Measurements from ENCODE around the gene CYP1B1. TPM values are rescaled to one million over a fixed set of nuclear protein-coding genes. Genes with fewer than 3 reads are reported as not detected.

CYP1B1 gene
- total and polyA plus RNA-seq, 2 donors: 14.4 to 40.8 TPM

DNA sequence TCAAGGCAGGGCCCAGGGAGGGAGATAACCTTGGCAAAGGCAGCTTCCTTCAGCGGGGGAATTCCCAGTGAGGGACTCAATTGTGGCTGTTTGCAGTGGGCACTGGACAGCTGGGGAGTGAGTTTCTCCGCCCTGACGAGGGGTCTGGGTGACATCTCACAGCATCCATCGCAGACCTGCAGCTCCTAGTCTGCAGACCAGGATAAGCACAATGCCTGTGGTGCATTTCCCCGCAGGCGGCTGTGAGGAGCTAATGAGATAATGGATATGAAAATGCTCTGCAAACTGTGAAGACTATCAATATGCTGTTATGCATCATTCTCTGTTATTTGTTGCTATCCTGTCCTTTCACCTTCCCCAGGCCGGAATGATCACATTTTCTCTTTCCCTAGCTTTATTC lies 30.0 kb upstream of the CYP1B1 start:
- peaks cover 0 to 4% of the 10 kb centered on the region in 2 donors for H3K27me3 ChIP-seq (ENCODE audit: control insufficient read depth in 2 of 2, insufficient read depth in 1 of 2, low read length in 1 of 2)
- H3K4me3 ChIP-seq (ENCODE audit: low read length in 2 of 2): no peak overlapping the region
- no peaks in the 10 kb centered on the region for H3K9me3 ChIP-seq (ENCODE audit: control insufficient read depth in 2 of 2, insufficient read depth in 1 of 2, low read length in 1 of 2)
- DNase-seq (ENCODE audit: low read depth in 6 of 9, low spot score in 9 of 9): no peak
- no peaks in the 10 kb centered on the region for H3K4me1 ChIP-seq (ENCODE audit: control insufficient read depth in 2 of 2, insufficient read depth in 2 of 2, low read length in 2 of 2)
- WGBS: 95% methylated on average over 7 of the region's 7 CpGs
- H3K27ac ChIP-seq (ENCODE audit: low read depth in 1 of 2, low read length in 1 of 2): no peak overlapping the region
- no peaks in the 10 kb centered on the region for H3K36me3 ChIP-seq (ENCODE audit: control insufficient read depth in 2 of 2, insufficient read depth in 2 of 2, low read length in 1 of 2)

DNA sequence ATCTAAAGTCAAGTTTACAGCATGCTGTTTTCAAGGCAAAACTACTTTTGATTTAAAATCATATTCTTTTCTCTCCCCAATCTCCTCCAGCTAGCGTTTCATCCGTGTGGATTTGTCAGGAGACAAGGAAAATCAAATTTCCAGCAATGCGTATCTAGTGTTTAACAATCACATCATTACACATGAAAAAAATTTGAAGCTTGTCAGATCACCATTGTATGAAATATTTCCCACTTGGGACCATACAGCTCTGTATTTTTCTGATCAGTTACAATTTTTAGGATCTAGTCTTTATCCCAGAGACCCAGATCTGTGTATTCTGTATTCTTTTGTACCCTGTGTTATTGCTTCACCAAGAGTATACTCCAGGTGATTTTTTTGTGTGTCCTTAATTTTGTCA lies 28.6 kb upstream of the CYP1B1 start:
- 97% methylated on average over 3 of the region's 3 CpGs for WGBS
- Histone ChIP-seq H3K27me3 (ENCODE audit: control insufficient read depth in 2 of 2, insufficient read depth in 1 of 2, low read length in 1 of 2) (peaks cover 4 to 18% of the 10 kb centered on the region in 2 donors), H3K4me1 (ENCODE audit: control insufficient read depth in 2 of 2, insufficient read depth in 2 of 2, low read length in 2 of 2) (no peaks in the 10 kb centered on the region), H3K4me3 (ENCODE audit: low read length in 2 of 2) (no peak overlapping the region), H3K9me3 (ENCODE audit: control insufficient read depth in 2 of 2, insufficient read depth in 1 of 2, low read length in 1 of 2) (no peaks in the 10 kb centered on the region), H3K36me3 (ENCODE audit: control insufficient read depth in 2 of 2, insufficient read depth in 2 of 2, low read length in 1 of 2) (no peaks in the 10 kb centered on the region), H3K27ac (ENCODE audit: low read depth in 1 of 2, low read length in 1 of 2) (no peak overlapping the region)
- DNase-seq (ENCODE audit: low read depth in 6 of 9, low spot score in 9 of 9): no peak

DNA sequence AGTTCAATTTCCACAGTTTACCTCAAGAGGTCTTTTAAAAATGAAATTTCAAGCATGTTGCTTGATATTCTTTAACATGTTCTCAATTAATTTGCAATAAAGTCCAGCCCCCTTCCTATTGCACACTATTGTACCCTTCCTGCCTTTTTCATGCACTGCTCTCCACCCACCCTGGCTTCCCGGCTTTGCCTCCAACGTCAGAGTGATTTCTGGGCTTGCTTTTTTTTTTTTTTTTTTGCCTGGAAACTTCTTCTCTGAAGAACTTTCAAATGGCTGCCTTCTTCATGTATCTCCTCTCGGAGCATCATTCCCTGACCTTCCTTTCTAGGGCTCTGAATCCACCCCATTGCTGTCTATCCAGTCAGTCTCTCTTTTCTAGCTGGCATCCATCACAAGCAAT lies 24.4 kb upstream of the CYP1B1 start:
- Histone ChIP-seq H3K27ac (ENCODE audit: low read depth in 1 of 2, low read length in 1 of 2) (peak overlapping the region in 1 of 2 donors; percentile 18), H3K27me3 (ENCODE audit: control insufficient read depth in 2 of 2, insufficient read depth in 1 of 2, low read length in 1 of 2) (peaks cover 20 to 56% of the 10 kb centered on the region in 2 donors), H3K9me3 (ENCODE audit: control insufficient read depth in 2 of 2, insufficient read depth in 1 of 2, low read length in 1 of 2) (no peaks in the 10 kb centered on the region)

DNA sequence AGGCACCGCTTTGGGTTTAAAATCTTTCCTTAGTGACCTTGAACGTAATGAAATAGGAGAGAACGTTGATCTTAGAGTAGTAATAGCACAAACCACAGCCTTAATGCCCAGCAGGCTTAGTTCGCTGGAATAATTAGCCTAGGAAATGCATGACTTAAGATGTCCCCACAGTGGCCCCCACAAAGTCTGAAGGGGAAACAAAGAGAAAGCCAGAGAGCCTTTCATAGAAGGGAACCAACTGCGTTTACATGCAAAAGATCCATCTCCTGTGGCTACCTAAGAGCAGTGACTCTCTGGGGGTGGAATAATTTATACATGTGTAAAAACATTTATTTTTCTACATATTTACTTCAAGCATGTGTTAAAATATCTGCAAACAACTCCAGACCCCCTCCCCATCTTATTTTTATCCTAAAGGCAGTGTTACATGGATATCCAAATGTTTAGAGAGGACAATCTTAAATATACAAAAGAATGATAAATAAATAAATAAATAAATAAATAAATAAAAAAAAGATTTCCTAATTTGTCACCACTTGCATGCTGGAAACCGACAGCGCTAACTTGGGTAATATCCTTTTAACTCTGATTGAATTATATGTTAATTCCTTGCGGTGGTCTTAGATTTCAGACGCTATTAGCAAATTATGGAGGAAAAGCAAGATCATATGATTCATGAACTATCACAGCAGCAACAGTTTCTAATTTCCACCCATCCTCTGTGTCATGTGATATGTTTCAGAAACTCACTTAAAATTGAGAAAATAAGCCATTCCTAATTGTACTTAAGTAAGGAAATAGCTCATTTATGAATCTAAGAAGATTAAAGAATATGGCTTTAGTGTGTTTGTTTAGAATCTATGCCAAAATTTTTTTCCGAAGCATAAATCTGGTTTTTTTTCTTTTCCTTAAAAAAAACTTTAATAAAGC lies 23.4 kb upstream of the CYP1B1 start:
- H3K27ac ChIP-seq (ENCODE audit: low read depth in 1 of 2, low read length in 1 of 2): peak overlapping the region in 1 of 2 donors; percentile 8
- WGBS: 39% methylated on average over 10 of the region's 10 CpGs
- H3K27me3 ChIP-seq (ENCODE audit: control insufficient read depth in 2 of 2, insufficient read depth in 1 of 2, low read length in 1 of 2): peaks cover 22 to 62% of the 10 kb centered on the region in 2 donors
- no peak for DNase-seq (ENCODE audit: low read depth in 6 of 9, low spot score in 9 of 9)
- no peak overlapping the region for H3K4me3 ChIP-seq (ENCODE audit: low read length in 2 of 2)
- H3K36me3 ChIP-seq (ENCODE audit: control insufficient read depth in 2 of 2, insufficient read depth in 2 of 2, low read length in 1 of 2): no peaks in the 10 kb centered on the region
- H3K4me1 ChIP-seq (ENCODE audit: control insufficient read depth in 2 of 2, insufficient read depth in 2 of 2, low read length in 2 of 2): peaks cover 0 to 4% of the 10 kb centered on the region in 2 donors
- H3K9me3 ChIP-seq (ENCODE audit: control insufficient read depth in 2 of 2, insufficient read depth in 1 of 2, low read length in 1 of 2): no peaks in the 10 kb centered on the region

More for the DNA sequence above, 24.4 kb upstream of the CYP1B1 start:
- no peaks in the 10 kb centered on the region for H3K36me3 ChIP-seq (ENCODE audit: control insufficient read depth in 2 of 2, insufficient read depth in 2 of 2, low read length in 1 of 2)
- no peak for DNase-seq (ENCODE audit: low read depth in 6 of 9, low spot score in 9 of 9)
- 63% methylated on average over 3 of the region's 3 CpGs for WGBS
- H3K4me3 ChIP-seq (ENCODE audit: low read length in 2 of 2): no peak overlapping the region
- H3K4me1 ChIP-seq (ENCODE audit: control insufficient read depth in 2 of 2, insufficient read depth in 2 of 2, low read length in 2 of 2): peaks cover 0 to 4% of the 10 kb centered on the region in 2 donors

DNA sequence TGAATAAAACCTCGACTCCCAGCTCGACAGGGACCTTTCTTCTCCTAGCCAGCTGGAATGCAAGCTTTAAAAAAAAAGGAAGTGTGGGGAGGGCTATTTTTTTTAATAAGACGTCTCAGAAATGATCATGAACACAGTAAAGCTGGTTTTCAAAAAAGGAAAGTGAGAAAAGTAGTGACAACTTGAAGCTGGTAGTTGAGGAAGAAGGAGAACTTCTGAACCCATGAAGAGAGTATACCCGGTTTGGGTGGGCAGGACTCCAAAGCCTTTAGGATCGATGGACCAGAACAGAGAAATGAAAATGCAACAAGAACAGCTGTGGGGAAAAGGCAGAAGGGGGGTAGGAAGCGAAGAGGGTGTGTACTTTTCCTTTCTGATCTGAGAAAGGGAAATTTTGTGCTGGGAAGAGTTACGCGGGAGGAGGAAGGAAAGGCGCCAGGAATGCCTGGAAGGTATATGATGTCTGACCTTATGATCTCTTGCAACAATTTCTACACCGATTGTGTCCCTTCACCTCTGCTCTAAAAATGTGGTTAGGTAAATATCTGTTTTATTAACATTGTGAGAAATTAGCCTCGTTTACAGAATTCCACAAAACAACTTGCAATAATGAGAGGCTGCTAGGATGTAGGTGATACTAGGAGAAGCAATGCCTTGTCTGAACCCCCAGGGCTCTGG lies 22.6 kb upstream of the CYP1B1 start:
- no peak for DNase-seq (ENCODE audit: low read depth in 6 of 9, low spot score in 9 of 9)
- H3K4me3 ChIP-seq (ENCODE audit: low read length in 2 of 2): no peak overlapping the region
- WGBS: 12% methylated on average over 11 of the region's 11 CpGs
- no peaks in the 10 kb centered on the region for H3K36me3 ChIP-seq (ENCODE audit: control insufficient read depth in 2 of 2, insufficient read depth in 2 of 2, low read length in 1 of 2)
- H3K4me1 ChIP-seq (ENCODE audit: control insufficient read depth in 2 of 2, insufficient read depth in 2 of 2, low read length in 2 of 2): peaks cover 0 to 4% of the 10 kb centered on the region in 2 donors
- H3K27me3 ChIP-seq (ENCODE audit: control insufficient read depth in 2 of 2, insufficient read depth in 1 of 2, low read length in 1 of 2): peaks cover 22 to 62% of the 10 kb centered on the region in 2 donors
- peak overlapping the region in 1 of 2 donors; percentile 61 for H3K27ac ChIP-seq (ENCODE audit: low read depth in 1 of 2, low read length in 1 of 2)
- no peaks in the 10 kb centered on the region for H3K9me3 ChIP-seq (ENCODE audit: control insufficient read depth in 2 of 2, insufficient read depth in 1 of 2, low read length in 1 of 2)

DNA sequence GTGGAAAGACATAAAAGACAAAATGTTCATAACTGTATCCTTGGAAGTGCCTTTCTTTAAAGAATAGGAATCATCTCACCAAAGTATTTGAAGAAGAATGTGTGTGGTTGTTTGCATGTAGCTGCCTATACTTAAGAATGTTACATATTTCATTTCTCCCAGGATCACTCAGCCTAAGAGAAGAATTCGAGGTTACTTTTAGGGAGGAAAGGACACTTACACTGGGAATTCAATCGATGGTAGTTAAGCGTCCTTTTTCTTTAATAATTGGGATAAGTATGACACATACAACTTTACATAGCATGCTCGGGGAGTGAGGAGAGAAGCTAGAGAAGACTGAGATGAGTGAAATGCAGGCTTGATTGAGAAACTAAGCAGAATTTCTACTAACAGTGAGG lies 22.0 kb upstream of the CYP1B1 start:
- Histone ChIP-seq H3K4me1 (ENCODE audit: control insufficient read depth in 2 of 2, insufficient read depth in 2 of 2, low read length in 2 of 2) (peaks cover 0 to 4% of the 10 kb centered on the region in 2 donors), H3K27ac (ENCODE audit: low read depth in 1 of 2, low read length in 1 of 2) (peak overlapping the region in 1 of 2 donors; percentile 61), H3K9me3 (ENCODE audit: control insufficient read depth in 2 of 2, insufficient read depth in 1 of 2, low read length in 1 of 2) (no peaks in the 10 kb centered on the region), H3K4me3 (ENCODE audit: low read length in 2 of 2) (no peak overlapping the region), H3K36me3 (ENCODE audit: control insufficient read depth in 2 of 2, insufficient read depth in 2 of 2, low read length in 1 of 2) (no peaks in the 10 kb centered on the region), H3K27me3 (ENCODE audit: control insufficient read depth in 2 of 2, insufficient read depth in 1 of 2, low read length in 1 of 2) (peaks cover 22 to 62% of the 10 kb centered on the region in 2 donors)
- no peak for DNase-seq (ENCODE audit: low read depth in 6 of 9, low spot score in 9 of 9)
- 81% methylated on average over 4 of the region's 4 CpGs for WGBS

DNA sequence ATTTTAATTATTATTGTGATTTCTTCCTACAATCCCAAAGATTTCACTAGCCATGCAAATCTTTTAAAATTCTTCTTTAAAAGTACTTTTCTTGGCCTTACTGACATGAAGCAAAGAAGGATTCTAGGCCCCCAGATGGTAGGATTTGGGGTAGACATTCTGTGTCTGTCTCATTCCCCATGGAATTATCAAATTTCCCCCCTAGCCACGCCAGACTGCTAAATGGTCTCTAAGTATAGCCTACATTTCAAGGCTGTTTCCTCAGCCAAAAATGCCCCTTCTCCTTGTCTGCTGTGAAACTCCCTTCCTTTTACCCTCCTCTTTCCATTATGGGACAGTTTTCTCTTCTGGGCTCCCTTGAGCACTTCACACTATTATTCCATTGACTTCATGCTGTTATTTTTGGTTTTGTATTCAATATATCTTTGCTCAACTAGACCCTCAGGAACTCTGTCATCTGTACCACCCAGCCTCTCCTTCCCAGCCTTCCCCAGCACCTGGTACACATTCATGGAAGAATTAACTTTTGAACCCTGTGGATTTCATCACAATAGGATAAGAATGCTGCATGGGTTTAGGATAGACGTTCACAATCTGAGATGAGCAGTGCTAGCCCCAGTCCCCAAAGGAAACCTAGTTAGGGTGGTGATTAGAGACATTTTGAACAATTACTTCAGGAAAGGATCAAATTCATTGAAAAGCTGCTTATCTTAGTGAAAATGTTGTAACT lies 21.5 kb upstream of the CYP1B1 start:
- peaks cover 22 to 65% of the 10 kb centered on the region in 2 donors for H3K27me3 ChIP-seq (ENCODE audit: control insufficient read depth in 2 of 2, insufficient read depth in 1 of 2, low read length in 1 of 2)
- no peak overlapping the region for H3K4me3 ChIP-seq (ENCODE audit: low read length in 2 of 2)
- peaks cover 0 to 4% of the 10 kb centered on the region in 2 donors for H3K4me1 ChIP-seq (ENCODE audit: control insufficient read depth in 2 of 2, insufficient read depth in 2 of 2, low read length in 2 of 2)
- no peak overlapping the region for H3K27ac ChIP-seq (ENCODE audit: low read depth in 1 of 2, low read length in 1 of 2)
- no peak for DNase-seq (ENCODE audit: low read depth in 6 of 9, low spot score in 9 of 9)
- H3K36me3 ChIP-seq (ENCODE audit: control insufficient read depth in 2 of 2, insufficient read depth in 2 of 2, low read length in 1 of 2): no peaks in the 10 kb centered on the region
- H3K9me3 ChIP-seq (ENCODE audit: control insufficient read depth in 2 of 2, insufficient read depth in 1 of 2, low read length in 1 of 2): no peaks in the 10 kb centered on the region
- WGBS: 88% methylated on average over 2 of the region's 2 CpGs

DNA sequence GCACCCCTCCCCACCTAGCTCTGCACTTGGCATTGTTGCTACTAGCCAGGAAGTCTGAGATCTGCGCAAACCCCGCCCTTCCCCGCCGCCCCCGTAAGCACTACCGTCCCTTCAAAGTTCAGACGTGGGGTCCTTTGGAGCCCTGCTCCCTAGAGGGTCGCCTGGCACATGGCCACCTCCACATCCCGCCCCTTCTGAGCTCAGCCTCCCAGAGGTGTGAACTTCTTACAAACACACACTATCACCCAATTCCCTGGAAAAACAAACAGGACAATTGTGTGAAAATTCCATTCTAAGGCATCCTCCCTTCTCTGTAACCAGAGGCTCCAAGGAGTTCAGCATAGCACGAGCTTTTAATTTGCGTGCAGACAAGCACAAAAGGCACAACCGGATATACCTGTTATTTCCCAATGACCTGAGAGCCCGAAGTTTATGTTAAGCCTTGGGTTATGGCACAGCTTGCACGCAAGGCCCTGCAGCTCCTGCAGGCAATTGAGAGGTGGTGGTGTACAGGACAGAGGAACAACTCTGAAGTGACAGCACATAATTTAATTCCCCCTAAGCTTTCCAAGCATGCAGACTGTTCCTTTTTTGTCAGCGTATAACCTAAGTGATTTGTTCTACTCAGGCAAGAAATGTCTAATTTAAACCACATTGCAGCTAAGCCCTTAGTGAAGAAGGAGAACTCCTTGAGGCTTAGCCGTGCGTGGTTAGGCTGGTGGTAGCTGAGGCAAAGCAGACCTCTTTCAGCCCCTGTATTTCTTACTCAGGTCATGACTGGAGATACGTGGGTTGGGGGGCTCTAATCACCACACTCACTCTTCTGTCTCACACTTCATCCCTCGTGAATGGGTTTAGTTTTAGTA lies 20.3 kb upstream of the CYP1B1 start:
- H3K4me1 ChIP-seq (ENCODE audit: control insufficient read depth in 2 of 2, insufficient read depth in 2 of 2, low read length in 2 of 2): peaks cover 0 to 4% of the 10 kb centered on the region in 2 donors
- no peaks in the 10 kb centered on the region for H3K9me3 ChIP-seq (ENCODE audit: control insufficient read depth in 2 of 2, insufficient read depth in 1 of 2, low read length in 1 of 2)

More for the DNA sequence above, 20.3 kb upstream of the CYP1B1 start:
- 48% methylated on average over 19 of the region's 19 CpGs for WGBS
- peaks cover 22 to 72% of the 10 kb centered on the region in 2 donors for H3K27me3 ChIP-seq (ENCODE audit: control insufficient read depth in 2 of 2, insufficient read depth in 1 of 2, low read length in 1 of 2)
- peak overlapping the region; percentile 24 to 42 for H3K27ac ChIP-seq (ENCODE audit: low read depth in 1 of 2, low read length in 1 of 2)
- DNase-seq (ENCODE audit: low read depth in 6 of 9, low spot score in 9 of 9): no peak
- H3K36me3 ChIP-seq (ENCODE audit: control insufficient read depth in 2 of 2, insufficient read depth in 2 of 2, low read length in 1 of 2): no peaks in the 10 kb centered on the region
- no peak overlapping the region for H3K4me3 ChIP-seq (ENCODE audit: low read length in 2 of 2)
